ENCODE data around the gene ERC1.

Gene ERC1

DNA sequence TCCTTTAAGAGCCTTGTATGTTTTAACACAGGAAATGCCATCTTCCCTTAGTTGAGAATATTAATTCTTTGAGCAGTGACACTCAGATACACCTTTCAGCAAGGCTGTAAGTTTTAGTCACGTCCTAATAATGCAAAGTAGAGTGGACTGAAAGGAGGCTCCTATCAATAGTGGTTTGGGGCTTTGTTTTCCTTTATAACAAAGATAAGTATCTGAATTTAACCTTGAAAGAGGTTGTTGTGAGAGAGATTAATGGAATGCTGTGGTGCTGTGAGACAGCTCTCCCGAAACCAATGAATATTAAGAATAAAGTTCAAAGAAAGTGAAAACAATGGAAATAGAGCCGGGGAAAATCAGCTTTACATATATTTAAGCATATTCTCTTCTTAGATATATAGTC lies 259.6 kb downstream of the ERC1 start:
- no peak for TF ChIP-seq GATA3 (IDR thresholded peaks at IDR 0.05; ENCODE audit: low read depth, low read length)
- no peak for TF ChIP-seq GATA2 (IDR thresholded peaks at IDR 0.05; ENCODE audit: low read depth, low read length)

DNA sequence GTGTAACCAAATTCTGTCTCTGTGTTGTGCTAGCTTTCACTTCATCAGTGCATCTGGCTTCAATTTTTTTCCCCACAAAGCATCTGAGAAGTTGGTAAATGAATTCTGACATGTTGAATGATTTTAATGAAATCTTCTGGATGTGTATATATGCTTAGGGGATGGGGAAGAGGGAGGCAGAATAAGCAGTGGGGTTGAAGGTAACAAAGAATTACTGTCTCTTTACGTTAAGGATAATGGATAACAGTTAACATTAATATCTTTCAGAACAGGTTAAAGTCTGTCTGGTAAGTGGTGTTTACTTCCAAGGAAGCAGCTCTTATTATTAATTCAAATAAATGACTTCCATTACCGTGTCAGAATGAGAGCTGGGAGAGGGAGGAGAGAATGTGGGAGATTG lies 261.7 kb downstream of the ERC1 start:
- TF ChIP-seq GATA2 (IDR thresholded peaks at IDR 0.05; ENCODE audit: low read depth, low read length): no peak
- TF ChIP-seq GATA3 (IDR thresholded peaks at IDR 0.05; ENCODE audit: low read depth, low read length): no peak

DNA sequence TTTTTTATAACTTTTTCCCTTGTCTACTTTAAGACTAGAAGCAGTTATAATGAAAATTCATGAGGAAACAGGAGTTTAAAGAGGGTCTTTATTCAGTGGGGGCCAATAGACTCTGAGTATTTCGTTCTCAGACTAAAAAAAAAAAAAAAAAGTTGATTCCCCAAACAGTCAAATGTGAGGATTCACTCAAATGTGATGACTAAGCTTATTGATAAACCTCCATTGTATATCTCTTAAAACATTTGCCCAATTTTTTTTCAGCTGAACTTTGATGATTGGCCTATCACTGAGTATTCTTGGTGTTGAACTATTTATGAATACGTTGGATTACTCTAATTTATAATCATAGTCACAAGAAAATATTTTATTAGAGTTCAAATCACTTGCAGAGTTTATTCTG lies 265.3 kb downstream of the ERC1 start:
- no peak for TF ChIP-seq GATA2 (IDR thresholded peaks at IDR 0.05; ENCODE audit: low read depth, low read length)
- no peak for TF ChIP-seq GATA3 (IDR thresholded peaks at IDR 0.05; ENCODE audit: low read depth, low read length)

DNA sequence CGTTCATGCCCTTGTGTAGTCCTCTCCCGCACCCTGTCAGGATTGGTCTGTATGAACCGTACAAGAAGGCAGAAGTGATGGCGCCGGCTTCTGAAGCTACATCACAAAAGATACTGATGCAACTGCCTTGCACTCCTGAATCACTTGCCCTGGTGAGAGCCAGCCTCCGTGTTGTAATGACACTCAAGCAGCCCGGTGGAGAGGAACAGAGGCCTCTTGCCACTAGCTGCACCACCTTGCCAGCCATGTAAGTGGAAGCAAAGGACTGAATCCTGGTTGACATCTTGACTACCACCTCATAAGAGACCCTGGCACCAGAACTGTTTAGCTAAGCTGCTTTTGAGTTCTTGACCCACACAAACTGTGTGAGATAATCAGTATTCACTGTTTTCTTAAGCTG lies 266.0 kb downstream of the ERC1 start:
- TF ChIP-seq GATA3 (IDR thresholded peaks at IDR 0.05; ENCODE audit: low read depth, low read length) (no peak), GATA2 (IDR thresholded peaks at IDR 0.05; ENCODE audit: low read depth, low read length) (no peak)

DNA sequence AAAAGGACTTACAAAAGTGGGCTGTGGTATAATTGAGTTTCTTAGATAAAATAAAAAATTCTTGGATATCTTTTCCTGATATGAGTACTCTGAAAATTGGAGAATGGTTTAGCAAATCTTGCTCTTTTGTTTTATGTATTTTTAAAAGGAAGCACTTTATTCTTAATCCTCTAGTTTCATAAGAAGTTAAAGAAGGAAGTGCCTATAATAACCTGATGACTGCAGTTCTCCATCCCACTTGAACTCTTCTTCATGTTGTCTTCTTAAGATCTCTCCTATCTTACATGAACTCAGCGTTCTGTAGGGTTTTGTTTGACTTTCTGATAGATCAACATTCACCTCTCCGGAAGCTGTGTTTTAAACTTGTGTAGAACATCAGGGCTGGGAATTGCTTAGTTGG lies 271.0 kb downstream of the ERC1 start:
- TF ChIP-seq GATA3 (IDR thresholded peaks at IDR 0.05; ENCODE audit: low read depth, low read length) (no peak), GATA2 (IDR thresholded peaks at IDR 0.05; ENCODE audit: low read depth, low read length) (no peak)

DNA sequence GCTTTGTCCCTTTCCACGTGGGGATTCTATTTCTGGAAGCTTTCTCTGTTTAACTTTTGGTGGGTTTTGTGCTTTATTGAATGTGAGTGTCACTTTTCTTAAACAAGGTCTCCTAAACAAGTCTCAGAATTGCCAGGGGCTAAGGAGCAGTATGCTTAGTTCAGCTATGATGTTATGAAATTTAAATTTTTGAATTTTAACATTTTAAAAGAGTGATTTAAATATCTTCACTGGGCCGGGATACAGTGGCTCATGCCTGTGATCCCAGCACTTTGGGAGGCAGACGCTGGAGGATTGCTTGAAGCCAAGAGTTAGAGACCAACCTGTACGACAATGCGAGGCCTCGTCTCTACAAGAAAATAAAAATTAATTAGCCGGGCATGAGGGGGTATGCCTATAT lies 276.2 kb downstream of the ERC1 start:
- TF ChIP-seq GATA2 (IDR thresholded peaks at IDR 0.05; ENCODE audit: low read depth, low read length): no peak
- TF ChIP-seq GATA3 (IDR thresholded peaks at IDR 0.05; ENCODE audit: low read depth, low read length): no peak

DNA sequence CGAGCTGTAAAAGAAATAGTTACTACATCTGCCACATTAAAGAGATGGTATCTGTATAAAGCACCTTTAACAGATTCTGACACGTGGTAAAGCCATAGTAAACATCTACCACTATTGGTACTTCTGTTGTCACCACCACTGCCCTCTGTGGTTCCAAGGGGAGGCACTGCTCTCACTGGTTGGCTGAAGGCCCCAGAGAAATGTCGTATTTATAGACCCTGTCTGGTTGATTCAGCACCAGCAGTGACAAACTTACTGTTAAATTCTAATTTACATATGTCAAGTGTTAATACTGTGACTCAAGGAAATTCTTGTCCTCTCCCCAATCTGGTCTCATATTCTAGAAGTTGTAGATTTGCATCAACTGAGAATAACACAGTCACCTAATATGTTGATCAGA lies 281.1 kb downstream of the ERC1 start:
- TF ChIP-seq GATA3 (IDR thresholded peaks at IDR 0.05; ENCODE audit: low read depth, low read length): no peak
- TF ChIP-seq GATA2 (IDR thresholded peaks at IDR 0.05; ENCODE audit: low read depth, low read length): no peak

DNA sequence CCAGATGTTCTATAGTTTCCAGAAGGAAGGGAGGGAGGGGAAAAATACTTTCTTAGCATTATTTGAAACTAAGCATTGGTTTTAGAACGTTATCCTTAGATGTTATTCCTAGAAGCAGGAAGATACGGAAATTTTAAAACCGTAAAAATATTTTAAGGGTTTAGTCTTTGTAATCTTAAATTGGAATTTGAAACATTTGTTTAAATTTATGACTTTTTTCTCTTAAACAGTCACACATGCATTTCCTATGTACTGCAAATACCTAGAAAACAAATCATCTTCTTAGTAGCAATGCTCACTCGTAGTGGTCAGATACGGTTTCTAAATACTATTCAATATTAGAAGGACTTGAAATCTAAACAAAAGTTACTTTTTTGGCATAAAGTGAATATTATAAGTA lies 282.0 kb downstream of the ERC1 start:
- TF ChIP-seq GATA2 (IDR thresholded peaks at IDR 0.05; ENCODE audit: low read depth, low read length) (no peak), GATA3 (IDR thresholded peaks at IDR 0.05; ENCODE audit: low read depth, low read length) (no peak)

DNA sequence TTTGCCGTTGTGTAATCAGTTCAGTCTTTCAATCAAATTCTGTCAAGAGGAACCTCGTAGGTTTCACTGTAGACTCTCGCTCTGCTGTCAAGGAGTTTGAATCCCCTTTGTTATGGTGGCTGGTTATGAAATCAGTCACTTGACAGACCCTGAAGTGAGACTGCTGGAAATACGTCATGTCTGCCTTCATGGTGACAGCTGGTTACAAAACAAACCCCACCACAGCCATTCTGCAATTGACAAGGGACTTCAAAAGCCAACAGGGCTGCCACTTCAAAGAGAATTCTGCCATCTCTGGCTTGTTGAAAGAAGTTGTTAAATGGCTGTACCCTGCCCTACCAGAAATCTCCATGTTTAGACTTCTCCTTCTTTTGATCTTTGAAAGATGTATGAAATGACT lies 286.9 kb downstream of the ERC1 start:
- no peak for TF ChIP-seq GATA2 (IDR thresholded peaks at IDR 0.05; ENCODE audit: low read depth, low read length)
- TF ChIP-seq GATA3 (IDR thresholded peaks at IDR 0.05; ENCODE audit: low read depth, low read length): no peak

DNA sequence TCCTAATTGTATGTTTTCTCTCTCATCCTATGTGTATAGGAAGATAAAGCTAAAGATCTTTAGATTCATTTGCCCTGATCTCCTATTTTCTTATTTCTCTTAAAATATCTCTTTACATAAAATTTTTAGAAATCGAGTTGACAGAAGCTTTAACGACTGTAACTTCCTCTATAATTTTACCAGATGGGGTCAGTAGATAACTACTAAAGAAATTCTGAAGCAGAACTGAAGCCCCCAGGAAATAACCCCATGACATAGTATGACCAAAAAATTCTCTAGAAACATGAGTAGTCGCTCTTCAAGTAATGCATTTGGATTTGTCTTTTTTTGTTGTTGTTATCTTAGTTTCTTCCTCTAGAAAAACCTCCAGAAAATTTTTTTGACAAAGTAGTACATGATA lies 288.0 kb downstream of the ERC1 start:
- TF ChIP-seq GATA3 (IDR thresholded peaks at IDR 0.05; ENCODE audit: low read depth, low read length) (no peak), GATA2 (IDR thresholded peaks at IDR 0.05; ENCODE audit: low read depth, low read length) (no peak)

DNA sequence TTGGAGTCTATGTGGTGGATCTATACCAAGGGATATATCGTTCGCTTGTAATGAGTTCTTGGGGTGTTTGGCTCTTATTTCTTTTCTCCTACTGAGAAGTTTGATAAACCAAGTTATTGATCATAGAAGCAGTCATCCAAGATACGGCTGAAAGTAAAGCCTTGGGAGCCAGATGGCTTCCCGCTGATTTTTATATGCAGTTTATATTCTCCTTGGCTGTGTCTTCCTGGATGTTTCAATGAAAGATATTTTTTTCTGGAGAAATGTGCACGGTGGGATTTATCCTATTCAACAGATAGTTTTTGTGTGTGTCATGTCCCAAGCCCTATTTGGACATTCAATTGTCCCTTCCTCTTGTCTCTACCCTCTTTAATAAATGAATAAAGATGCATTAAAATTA lies 289.0 kb downstream of the ERC1 start:
- TF ChIP-seq GATA3 (IDR thresholded peaks at IDR 0.05; ENCODE audit: low read depth, low read length): no peak
- no peak for TF ChIP-seq GATA2 (IDR thresholded peaks at IDR 0.05; ENCODE audit: low read depth, low read length)

DNA sequence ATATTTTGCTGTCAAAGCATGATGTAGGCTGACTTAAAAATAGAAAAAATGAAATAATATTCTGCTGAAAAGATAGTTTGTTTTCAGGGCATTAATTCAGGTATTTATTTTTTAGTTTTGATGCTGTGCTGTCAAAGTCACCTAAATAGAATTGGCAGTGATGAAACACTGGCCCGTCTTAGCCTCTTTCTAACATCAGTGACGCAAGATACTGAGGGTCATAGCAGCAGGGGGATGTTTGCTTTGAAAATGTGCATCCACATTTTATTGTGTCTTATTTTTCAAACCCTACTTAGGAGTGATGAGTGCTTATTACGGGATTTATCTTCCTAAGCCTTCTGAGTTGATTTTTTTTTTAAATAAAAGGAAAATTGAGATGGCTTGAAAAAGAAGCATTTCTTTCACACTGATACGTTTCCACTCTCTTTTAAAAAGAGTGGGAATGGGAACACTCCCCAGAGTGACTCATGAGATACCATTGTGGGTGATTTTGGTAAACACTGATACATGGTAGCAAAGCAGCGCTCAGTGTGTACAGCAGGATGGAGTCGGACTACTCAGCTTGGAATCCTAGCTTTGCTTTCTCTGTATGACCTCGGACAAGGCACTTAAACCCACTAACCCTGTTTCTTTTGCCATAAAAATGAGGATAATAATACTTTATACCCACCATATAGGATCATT lies 290.8 kb downstream of the ERC1 start:
- TF ChIP-seq GATA2 (IDR thresholded peaks at IDR 0.05; ENCODE audit: low read depth, low read length): no peak
- no peak for TF ChIP-seq GATA3 (IDR thresholded peaks at IDR 0.05; ENCODE audit: low read depth, low read length)

DNA sequence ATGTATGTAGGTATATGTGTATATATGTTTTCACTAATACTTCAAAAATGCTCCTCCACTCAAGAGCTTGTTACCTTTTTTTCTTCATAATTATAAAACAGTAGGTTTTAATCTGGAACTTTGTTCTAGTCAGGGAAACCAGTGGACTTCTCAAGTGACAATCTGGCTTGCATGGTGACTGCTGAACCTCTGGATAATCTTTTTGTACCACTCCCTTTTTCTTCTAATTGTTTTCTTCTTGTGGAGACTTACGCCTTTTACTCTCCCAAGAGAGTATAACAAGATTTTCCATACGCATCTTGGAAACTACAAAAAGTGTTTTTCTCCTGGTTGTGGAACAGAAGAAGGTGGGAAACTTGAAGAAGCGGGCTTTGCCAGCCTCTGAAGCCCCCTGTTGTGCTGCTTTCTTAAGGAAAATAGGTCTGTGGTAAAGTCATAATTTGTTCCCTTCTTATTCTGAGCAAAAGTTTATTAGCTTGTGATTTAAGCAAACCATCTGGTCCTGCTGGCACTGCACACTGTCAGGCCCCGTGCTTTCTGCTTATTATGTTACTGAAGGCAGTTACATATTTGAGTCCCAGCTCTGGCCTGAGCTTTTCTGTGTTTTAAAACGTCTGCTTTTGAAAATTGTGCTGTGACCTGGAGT lies 291.8 kb downstream of the ERC1 start:
- no peak for TF ChIP-seq GATA2 (IDR thresholded peaks at IDR 0.05; ENCODE audit: low read depth, low read length)
- no peak for TF ChIP-seq GATA3 (IDR thresholded peaks at IDR 0.05; ENCODE audit: low read depth, low read length)

DNA sequence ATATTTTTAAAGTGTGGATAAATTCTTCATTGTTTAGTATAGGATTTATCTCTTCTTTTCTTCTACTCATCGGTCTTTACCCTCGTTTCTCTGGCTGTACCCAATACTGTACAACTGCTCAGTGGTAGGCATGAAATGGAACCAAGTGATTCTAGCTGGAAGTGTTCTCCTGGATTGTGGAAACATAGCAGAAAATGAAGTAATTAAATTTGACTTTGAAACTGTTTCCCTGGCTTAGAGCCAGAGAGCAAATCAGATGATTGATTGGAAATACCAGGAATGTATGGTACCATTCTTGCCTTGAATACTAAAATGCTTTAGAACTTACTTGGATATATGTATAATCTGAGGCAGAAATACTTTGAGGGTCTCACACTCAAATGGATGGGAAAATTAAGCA lies 292.3 kb downstream of the ERC1 start:
- TF ChIP-seq GATA3 (IDR thresholded peaks at IDR 0.05; ENCODE audit: low read depth, low read length): no peak
- TF ChIP-seq GATA2 (IDR thresholded peaks at IDR 0.05; ENCODE audit: low read depth, low read length): no peak

DNA sequence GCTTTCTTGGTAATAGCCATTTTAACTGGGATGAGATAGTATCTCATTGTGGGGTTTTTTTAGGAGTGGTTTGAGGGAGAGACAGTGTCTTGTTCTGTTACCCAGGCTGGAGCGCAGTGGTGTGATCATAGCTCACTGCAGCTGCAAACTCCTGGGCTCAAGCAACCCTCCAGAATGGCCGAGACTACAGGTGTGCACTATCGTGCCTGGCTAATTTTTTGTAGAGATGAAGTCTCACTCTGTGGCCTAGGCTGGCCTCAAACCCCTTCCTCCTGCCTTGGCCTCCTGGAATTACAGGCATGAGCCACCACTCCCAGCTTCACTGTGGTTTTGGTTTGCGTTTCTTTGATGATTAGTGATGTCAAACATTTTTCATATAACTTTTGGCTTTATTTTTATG lies 293.6 kb downstream of the ERC1 start:
- no peak for TF ChIP-seq GATA2 (IDR thresholded peaks at IDR 0.05; ENCODE audit: low read depth, low read length)
- no peak for TF ChIP-seq GATA3 (IDR thresholded peaks at IDR 0.05; ENCODE audit: low read depth, low read length)
